Measurements from ENCODE around the gene CHST11.

CHST11 gene

DNA sequence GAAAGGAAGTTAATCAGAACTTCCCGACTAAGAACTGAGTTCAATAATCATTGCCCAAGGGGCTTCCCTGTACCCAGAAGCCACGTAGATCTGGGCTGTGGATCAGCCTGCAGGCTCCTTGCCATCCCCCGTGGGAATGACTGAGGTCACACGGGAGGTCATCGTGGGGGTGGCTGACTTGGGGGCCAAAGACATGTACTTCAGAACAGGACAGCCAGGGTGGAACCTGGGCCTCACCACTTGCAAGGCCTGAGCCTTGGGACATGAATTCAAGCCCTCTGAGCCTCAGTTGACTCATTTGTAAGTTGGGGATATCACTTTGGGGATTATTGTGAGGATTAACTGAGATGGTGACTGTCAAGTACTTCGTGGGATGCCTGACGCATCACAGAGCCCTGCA, 280.4 kb downstream of the CHST11 start:
- Histone ChIP-seq H3K4me3 (ENCODE audit: low read depth in 1 of 2, low read length in 2 of 2) (no peak overlapping the region), H3K4me1 (ENCODE audit: insufficient read depth, low read length) (peaks cover 26% of the 10 kb centered on the region), H4K20me1 (ENCODE audit: insufficient read depth, low read length) (peaks cover 99% of the 10 kb centered on the region)

DNA sequence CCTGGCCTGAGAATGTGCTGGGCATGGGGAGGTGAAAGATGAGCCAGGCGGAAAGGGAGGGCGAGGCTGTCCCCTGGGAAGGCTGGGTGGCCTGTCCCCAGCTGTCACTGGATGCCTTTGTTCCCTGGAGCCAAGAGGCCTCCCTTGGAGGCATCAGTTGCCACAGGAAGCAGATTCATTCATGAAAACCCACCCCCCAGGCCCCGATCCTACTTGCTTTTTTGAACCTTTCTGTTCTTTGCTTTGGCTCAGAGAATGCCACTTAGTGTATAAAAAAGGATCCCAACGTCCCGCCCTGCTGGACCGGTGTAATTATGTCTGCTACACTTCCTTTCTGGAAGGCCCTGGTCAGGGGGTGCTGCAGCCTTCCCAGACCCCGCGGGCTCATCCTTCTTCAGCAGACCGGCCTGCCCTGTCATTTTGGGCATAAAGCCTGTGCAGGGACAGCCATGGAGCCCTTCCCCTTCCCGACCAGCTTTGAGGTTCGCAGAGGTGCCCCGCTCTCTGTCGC, 281.1 kb downstream of the CHST11 start:
- Histone ChIP-seq H3K79me2 (ENCODE audit: insufficient read depth, low read length) (peaks cover 100% of the 10 kb centered on the region), H3K27ac (ENCODE audit: low read length) (peak overlapping the region; percentile 22; the same call in 1 of the 2 replicates), H3K36me3 (ENCODE audit: insufficient read depth, low read length) (peaks cover 50% of the 10 kb centered on the region), H4K20me1 (ENCODE audit: insufficient read depth, low read length) (peaks cover 99% of the 10 kb centered on the region), H2AFZ (ENCODE audit: low read depth, low read length) (no peak overlapping the region), H3K9ac (ENCODE audit: low read depth, low read length) (no peak overlapping the region), H3K9me3 (ENCODE audit: insufficient read depth, low read length, severe bottlenecking) (no peaks in the 10 kb centered on the region), H3K4me1 (ENCODE audit: insufficient read depth, low read length) (peaks cover 33% of the 10 kb centered on the region), H3K27me3 (ENCODE audit: insufficient read depth, low read length, poor library complexity) (no peaks in the 10 kb centered on the region), H3K4me3 (ENCODE audit: low read depth in 1 of 2, low read length in 2 of 2) (no peak overlapping the region), H3K4me2 (ENCODE audit: insufficient read depth, low read length) (no peak overlapping the region)
- DNase-seq (no peak), ATAC-seq (ENCODE audit: insufficient read depth, low read depth) (no peak)
- TF ChIP-seq CTCF (IDR thresholded peaks at IDR 0.05; ENCODE audit: borderline replicate concordance, extremely low read depth, low read length, poor library complexity, severe bottlenecking), result no peak
- no peak for TF ChIP-seq EZH2 (IDR thresholded peaks at IDR 0.05; ENCODE audit: borderline replicate concordance, low read depth, low read length, severe bottlenecking)

More for the DNA sequence above, 280.4 kb downstream of the CHST11 start:
- H3K9me3 ChIP-seq (ENCODE audit: insufficient read depth, low read length, severe bottlenecking), result no peaks in the 10 kb centered on the region
- no peak overlapping the region for H2AFZ ChIP-seq (ENCODE audit: low read depth, low read length)
- ATAC-seq (ENCODE audit: insufficient read depth, low read depth) (no peak), DNase-seq (no peak)
- peaks cover 100% of the 10 kb centered on the region for H3K79me2 ChIP-seq (ENCODE audit: insufficient read depth, low read length)
- H3K27me3 ChIP-seq (ENCODE audit: insufficient read depth, low read length, poor library complexity), result no peaks in the 10 kb centered on the region
- H3K36me3 ChIP-seq (ENCODE audit: insufficient read depth, low read length), result peaks cover 48% of the 10 kb centered on the region
- no peak overlapping the region for H3K9ac ChIP-seq (ENCODE audit: low read depth, low read length)
- no peak for TF ChIP-seq CTCF (IDR thresholded peaks at IDR 0.05; ENCODE audit: borderline replicate concordance, extremely low read depth, low read length, poor library complexity, severe bottlenecking)
- TF ChIP-seq EZH2 (IDR thresholded peaks at IDR 0.05; ENCODE audit: borderline replicate concordance, low read depth, low read length, severe bottlenecking), result no peak
- H3K4me2 ChIP-seq (ENCODE audit: insufficient read depth, low read length), result no peak overlapping the region
- peak overlapping the region; percentile 2; the same call in 1 of the 2 replicates for H3K27ac ChIP-seq (ENCODE audit: low read length)

GRCh38 chr12:104738331-104738730, 281.6 kb downstream of the CHST11 start:
- Histone ChIP-seq H3K79me2 (ENCODE audit: insufficient read depth, low read length) (peaks cover 100% of the 10 kb centered on the region), H3K9me3 (ENCODE audit: insufficient read depth, low read length, severe bottlenecking) (no peaks in the 10 kb centered on the region), H3K4me3 (ENCODE audit: low read depth in 1 of 2, low read length in 2 of 2) (no peak overlapping the region), H4K20me1 (ENCODE audit: insufficient read depth, low read length) (peaks cover 99% of the 10 kb centered on the region), H3K36me3 (ENCODE audit: insufficient read depth, low read length) (peaks cover 46% of the 10 kb centered on the region), H3K9ac (ENCODE audit: low read depth, low read length) (no peak overlapping the region), H2AFZ (ENCODE audit: low read depth, low read length) (no peak overlapping the region), H3K4me2 (ENCODE audit: insufficient read depth, low read length) (no peak overlapping the region), H3K4me1 (ENCODE audit: insufficient read depth, low read length) (peaks cover 37% of the 10 kb centered on the region), H3K27ac (ENCODE audit: low read length) (0 out of 2 replicates have a peak overlapping the region, but pooled peaks have one; percentile 28), H3K27me3 (ENCODE audit: insufficient read depth, low read length, poor library complexity) (no peaks in the 10 kb centered on the region)
- TF ChIP-seq CTCF (IDR thresholded peaks at IDR 0.05; ENCODE audit: borderline replicate concordance, extremely low read depth, low read length, poor library complexity, severe bottlenecking) (no peak), EZH2 (IDR thresholded peaks at IDR 0.05; ENCODE audit: borderline replicate concordance, low read depth, low read length, severe bottlenecking) (no peak)
- no peak for DNase-seq
- no peak for ATAC-seq (ENCODE audit: insufficient read depth, low read depth)

All from DND-41 (cell line).